Measurements from ENCODE around the gene RAF1. TPM values are rescaled to one million over a fixed set of nuclear protein-coding genes. Genes with fewer than 3 reads are reported as not detected.
"Not testable (repeated sequence)": the region's sequence is repeated elsewhere in the genome, so short reads cannot be mapped to it uniquely, and the experiment has no call there.

RAF1 gene
- total RNA-seq, 1 donor from 2014 or later, result 122 TPM

GRCh38 chr3:12643010-12643380, 20.9 kb downstream of the RAF1 start:
- no peak for DNase-seq (ENCODE audit: low read depth)

GRCh38 chr3:12640853-12641252, 23.1 kb downstream of the RAF1 start:
- DNase-seq (ENCODE audit: low read depth), result not testable (repeated sequence)

GRCh38 chr3:12638105-12638504, 25.8 kb downstream of the RAF1 start:
- peak; percentile 30 for DNase-seq (ENCODE audit: low read depth)

GRCh38 chr3:12633108-12633507, 30.8 kb downstream of the RAF1 start:
- no peak for DNase-seq (ENCODE audit: low read depth)

- DNase-seq (ENCODE audit: low read depth), result no peak
Measured at GRCh38 chr3:12632523-12632922, 31.4 kb downstream of the RAF1 start.

GRCh38 chr3:12630843-12631242, 33.1 kb downstream of the RAF1 start:
- not testable (repeated sequence) for DNase-seq (ENCODE audit: low read depth)

GRCh38 chr3:12630292-12630691, 33.6 kb downstream of the RAF1 start:
- DNase-seq (ENCODE audit: low read depth), result no peak

GRCh38 chr3:12629560-12629959, 34.4 kb downstream of the RAF1 start:
- peak; percentile 10 for DNase-seq (ENCODE audit: low read depth)

GRCh38 chr3:12628813-12629212, 35.1 kb downstream of the RAF1 start:
- no peak for DNase-seq (ENCODE audit: low read depth)

- DNase-seq (ENCODE audit: low read depth), result no peak
Measured at GRCh38 chr3:12627370-12627769, 36.5 kb downstream of the RAF1 start.

- DNase-seq (ENCODE audit: low read depth), result not testable (repeated sequence)
Measured at GRCh38 chr3:12624964-12625363, 39.0 kb downstream of the RAF1 start.

- no peak for DNase-seq (ENCODE audit: low read depth)
Measured at GRCh38 chr3:12624056-12624455, 39.9 kb downstream of the RAF1 start.

GRCh38 chr3:12622335-12622734, 41.6 kb downstream of the RAF1 start:
- DNase-seq (ENCODE audit: low read depth), result no peak

- no peak for DNase-seq (ENCODE audit: low read depth)
Measured at GRCh38 chr3:12620729-12621128, 43.2 kb downstream of the RAF1 start.

GRCh38 chr3:12620305-12620704, 43.6 kb downstream of the RAF1 start:
- DNase-seq (ENCODE audit: low read depth), result no peak

GRCh38 chr3:12618426-12618825, 45.5 kb downstream of the RAF1 start:
- DNase-seq (ENCODE audit: low read depth), result no peak

- DNase-seq (ENCODE audit: low read depth), result no peak
Measured at GRCh38 chr3:12615266-12615665, 48.7 kb downstream of the RAF1 start.

GRCh38 chr3:12613250-12613649, 50.7 kb downstream of the RAF1 start:
- no peak for DNase-seq (ENCODE audit: low read depth)

- DNase-seq (ENCODE audit: low read depth), result no peak
Measured at GRCh38 chr3:12612514-12613226, 51.2 kb downstream of the RAF1 start.

- no peak for DNase-seq (ENCODE audit: low read depth)
Measured at GRCh38 chr3:12611117-12611516, 52.8 kb downstream of the RAF1 start.

- DNase-seq (ENCODE audit: low read depth), result no peak
Measured at GRCh38 chr3:12608376-12608775, 55.5 kb downstream of the RAF1 start.

- no peak for DNase-seq (ENCODE audit: low read depth)
Measured at GRCh38 chr3:12603969-12604368, 59.9 kb downstream of the RAF1 start.

- no peak for DNase-seq (ENCODE audit: low read depth)
Measured at GRCh38 chr3:12601072-12601471, 62.8 kb downstream of the RAF1 start.

GRCh38 chr3:12598890-12599289, 65.0 kb downstream of the RAF1 start:
- DNase-seq (ENCODE audit: low read depth), result no peak
